GM23248 (cell line): ENCODE results near the gene FHAD1. TPM values are rescaled to one million over a fixed set of nuclear protein-coding genes. Genes with fewer than 3 reads are reported as not detected.
A peak's percentile ranks its signal among the peaks of the same experiment; 100 is the strongest.
"Not testable (repeated sequence)": the region's sequence is repeated elsewhere in the genome, so short reads cannot be mapped to it uniquely, and the experiment has no call there.

Experiments used
- DNase-seq: peaks from one replicate; pipeline ENCODE4 v3.0.0-alpha.2; 2015
- H2AFZ ChIP-seq: fragments of 200-600 bp; sonication (generic); 2 replicates; pipeline ENCODE4 v1.6.1; 2016; ENCODE audit warnings: antibody characterized with exemption
- H3F3A ChIP-seq: fragments of 200-600 bp; sonication (generic); 2 replicates; pipeline ENCODE4 v1.6.1; 2016; ENCODE audit warnings: mild to moderate bottlenecking, antibody characterized with exemption, mixed run types; ENCODE audit not compliant: insufficient read depth
- H3K27ac ChIP-seq: fragments of 200-600 bp; sonication (generic); 2 replicates; pipeline ENCODE4 v1.5.1; 2016; ENCODE audit warnings: mild to moderate bottlenecking
- H3K27me3 ChIP-seq: fragments of 200-600 bp; sonication (generic); replicated peaks from 2 replicates; pipeline ENCODE4 v1.6.1; 2016; ENCODE audit warnings: mild to moderate bottlenecking; ENCODE audit not compliant: insufficient read depth
- H3K36me3 ChIP-seq: fragments of 200-600 bp; sonication (generic); 2 replicates; pipeline ENCODE4 v1.6.1; 2016; ENCODE audit warnings: low read depth, mild to moderate bottlenecking
- H3K4me1 ChIP-seq: fragments of 200-600 bp; sonication (generic); 2 replicates; pipeline ENCODE4 v1.6.1; 2016; ENCODE audit warnings: mild to moderate bottlenecking; ENCODE audit not compliant: insufficient read depth
- H3K4me2 ChIP-seq: fragments of 200-600 bp; sonication (generic); one replicate; pipeline ENCODE4 v1.6.1; 2016; ENCODE audit warnings: mild to moderate bottlenecking; ENCODE audit not compliant: unreplicated experiment
- H3K4me3 ChIP-seq: fragments of 200-600 bp; sonication (generic); 2 replicates; pipeline ENCODE4 v1.5.1; 2016; ENCODE audit warnings: mild to moderate bottlenecking
- H3K79me2 ChIP-seq: fragments of 200-600 bp; sonication (generic); 2 replicates; pipeline ENCODE4 v1.6.1; 2016; ENCODE audit warnings: mild to moderate bottlenecking; ENCODE audit not compliant: insufficient read depth
- H3K9ac ChIP-seq: fragments of 200-600 bp; sonication (generic); 2 replicates; pipeline ENCODE4 v1.6.1; 2016; ENCODE audit warnings: mild to moderate bottlenecking
- H3K9me2 ChIP-seq: fragments of 200-600 bp; sonication (generic); 2 replicates; pipeline ENCODE4 v1.6.1; 2016; ENCODE audit warnings: mixed run types, mild to moderate bottlenecking, moderate library complexity; ENCODE audit not compliant: insufficient read depth
- H3K9me3 ChIP-seq: fragments of 200-600 bp; sonication (generic); one replicate; pipeline ENCODE4 v1.6.1; 2017; ENCODE audit warnings: low read depth
- H4K20me1 ChIP-seq: fragments of 200-600 bp; sonication (generic); 2 replicates; pipeline ENCODE4 v1.6.0; 2016; ENCODE audit not compliant: insufficient read depth
- EZH2 ChIP-seq: fragments of 200-600 bp; sonication (generic); IDR thresholded peaks from 2 replicates; pipeline ENCODE4 v1.6.1; 2018; ENCODE audit warnings: antibody characterized with exemption, mild to moderate bottlenecking; ENCODE audit not compliant: insufficient read depth, poor library complexity, severe bottlenecking
- EZH2phosphoT487 ChIP-seq: fragments of 200-600 bp; sonication (generic); IDR thresholded peaks from 2 replicates; pipeline ENCODE4 v1.6.1; 2018; ENCODE audit warnings: antibody characterized with exemption, moderate library complexity, mild to moderate bottlenecking, low read depth; ENCODE audit not compliant: insufficient read depth
- WGBS, 2 experiments: methylation state at CpG; one replicate each; pipeline ENCODE4 v1.1.6; 2015 to 2017; ENCODE audit warnings: low lambda C conversion rate in 2 of 2, low coverage in 1 of 2; ENCODE audit errors: missing lambda C conversion rate in 2 of 2; 5-methylcytosine and 5-hydroxymethylcytosine counted together
- in situ Hi-C: fragments of 300-500 bp; cut with MboI; formaldehyde crosslinking; loops from 2 replicates; pipeline ENCODE4 v1.15.0; 2020
- polyA plus RNA-seq: library from polyadenylated mRNA; unstranded; fragments of >200 nt; fragmentation: Nextera tagmentation; extraction: Ambion mirVana; gene quantifications from 2 replicates; pipeline ENCODE4 v1.2.1, GENCODE V29; 2016
- total RNA-seq: library from RNA; depleted of rRNA; stranded (reverse); fragments of >200 nt; shearing (Covaris generic); gene quantifications from 2 replicates; pipeline ENCODE4 v1.2.3, GENCODE V29; 2014

FHAD1 gene
- total and polyA plus RNA-seq, 2 experiments from 2014 or later = 0.24 TPM; not detected in 1

DNA sequence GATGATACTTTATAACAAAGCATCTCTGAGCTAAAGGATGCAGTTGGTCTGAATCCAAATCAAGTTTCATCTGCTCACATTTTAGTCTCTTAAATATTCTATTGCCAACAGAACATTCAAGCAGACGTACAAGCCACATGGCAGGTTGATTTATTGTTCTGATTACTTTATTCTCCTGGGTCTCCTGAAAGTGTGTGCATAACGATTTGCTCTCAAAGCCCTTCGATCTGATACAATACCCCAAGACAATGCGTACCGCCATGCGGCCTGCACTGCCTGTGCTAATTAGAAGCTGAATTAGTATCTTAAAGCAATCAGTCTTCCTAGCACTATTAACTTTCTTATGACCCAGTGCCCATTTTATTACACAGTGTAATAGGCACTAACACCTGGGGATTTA, 56.9 kb downstream of the FHAD1 start:
- Histone ChIP-seq H3K9me3 (no peaks in the 10 kb centered on the region), H3K27me3 (no peaks in the 10 kb centered on the region), H3K4me3 (no peak overlapping the region), H2AFZ (no peak overlapping the region), H3K9ac (no peak overlapping the region), H3K27ac (no peak overlapping the region), H3F3A (no peaks in the 10 kb centered on the region; the same call in 1 of the 2 replicates), H3K9me2 (no peaks in the 10 kb centered on the region), H3K4me1 (peaks cover 15% of the 10 kb centered on the region; the same call in 1 of the 2 replicates), H4K20me1 (no peaks in the 10 kb centered on the region), H3K4me2 (no peak overlapping the region), H3K36me3 (no peaks in the 10 kb centered on the region), H3K79me2 (no peaks in the 10 kb centered on the region)
- no peak for DNase-seq
- WGBS, 2 experiments = 85 to 87% methylated on average over 6 of the region's 6 CpGs
- in situ Hi-C loops = no loop called here
- TF ChIP-seq EZH2 (no peak), EZH2phosphoT487 (no peak)

DNA sequence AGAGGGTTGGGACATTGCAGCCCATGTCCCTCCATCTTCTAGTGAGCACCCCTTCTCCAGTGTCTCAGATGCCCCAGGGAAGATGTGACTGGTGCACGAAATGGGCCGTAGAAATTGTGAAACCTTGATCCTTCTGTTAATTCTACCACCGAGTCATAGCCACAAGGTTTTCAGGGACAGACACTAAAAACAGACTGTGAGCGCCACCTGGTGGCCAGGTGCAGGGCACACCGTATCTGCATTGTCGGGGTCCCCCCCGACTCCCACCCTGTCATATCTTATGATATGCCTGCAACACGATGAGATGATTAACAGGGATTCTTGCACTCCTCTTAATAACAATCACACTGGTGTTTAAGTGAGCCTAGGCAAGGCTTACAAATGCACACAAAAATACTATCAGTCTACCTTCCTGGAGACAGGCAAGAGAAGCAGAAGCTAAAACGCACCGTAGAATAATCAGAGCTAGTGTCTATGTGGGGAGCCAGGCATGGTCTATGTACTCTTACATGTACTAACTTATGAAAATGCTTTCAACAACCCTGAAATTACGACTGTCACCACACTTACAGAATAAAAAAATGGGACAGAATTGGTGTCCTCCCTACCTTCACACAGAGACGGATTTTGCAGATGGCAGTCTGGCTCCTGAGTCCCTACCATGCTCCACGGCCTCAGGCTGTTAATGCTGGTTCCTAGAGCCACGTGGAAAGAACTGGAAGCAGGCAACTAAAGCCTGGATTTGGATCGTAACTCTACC, 57.9 kb downstream of the FHAD1 start:
- Histone ChIP-seq H4K20me1 (no peaks in the 10 kb centered on the region), H3K79me2 (no peaks in the 10 kb centered on the region), H3K4me2 (peak overlapping the region; percentile 49), H3K4me3 (peak overlapping the region; percentile 27), H3K9me3 (no peaks in the 10 kb centered on the region), H3K27me3 (no peaks in the 10 kb centered on the region), H3K27ac (peak overlapping the region; percentile 37), H2AFZ (peak overlapping the region; percentile 71), H3K9me2 (no peaks in the 10 kb centered on the region), H3F3A (no peaks in the 10 kb centered on the region; the same call in 1 of the 2 replicates), H3K4me1 (peaks cover 15% of the 10 kb centered on the region; the same call in 1 of the 2 replicates), H3K36me3 (no peaks in the 10 kb centered on the region), H3K9ac (peak overlapping the region; percentile 32; the same call in 1 of the 2 replicates)
- in situ Hi-C loops = no loop called here
- DNase-seq = peak; percentile 67
- 7 to 10% methylated on average over 15 of the region's 15 CpGs for WGBS, 2 experiments
- TF ChIP-seq EZH2 = no peak
- TF ChIP-seq EZH2phosphoT487 = no peak

DNA sequence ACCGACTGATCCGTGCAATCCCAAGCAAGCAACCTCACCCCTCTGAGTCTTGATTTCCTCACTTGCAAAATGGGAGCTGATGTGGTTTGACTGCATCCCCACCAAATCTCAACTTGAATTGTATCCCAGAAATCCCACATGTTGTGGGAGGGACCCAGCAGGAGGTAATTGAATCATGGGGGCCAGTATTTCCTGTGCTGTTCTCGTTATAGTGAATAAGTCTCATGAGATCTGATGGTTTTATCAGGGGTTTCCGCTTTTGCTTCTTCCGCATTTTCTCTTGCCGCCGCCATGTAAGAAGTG, 58.4 kb downstream of the FHAD1 start:
- TF ChIP-seq EZH2phosphoT487 (no peak), EZH2 (no peak)

DNA sequence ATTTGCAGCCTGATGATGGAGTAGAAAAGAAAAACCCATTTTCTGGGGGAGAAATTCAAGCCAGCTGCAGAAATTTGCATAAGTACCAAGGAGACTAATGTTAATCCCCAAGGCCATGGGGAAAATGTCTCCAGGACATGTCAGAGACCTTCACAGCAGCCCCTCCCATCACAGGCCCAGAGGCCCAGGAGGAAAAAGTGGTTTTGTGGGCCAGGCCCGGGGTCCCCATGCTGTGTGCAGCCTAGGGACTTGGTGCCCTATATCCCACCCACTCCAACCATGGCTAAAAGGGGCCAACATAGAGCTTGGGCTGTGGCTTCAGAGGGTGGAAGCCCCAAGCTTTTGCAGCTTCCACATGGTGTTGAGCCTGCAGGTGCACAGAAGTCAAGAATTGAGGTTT, 59.3 kb downstream of the FHAD1 start:
- H3K36me3 ChIP-seq, in situ Hi-C loops, H3K9me2 ChIP-seq, H3K27me3 ChIP-seq, H3K9me3 ChIP-seq, H3K4me3 ChIP-seq, H3K9ac ChIP-seq, H3K79me2 ChIP-seq, H3K4me2 ChIP-seq, H3K27ac ChIP-seq, H4K20me1 ChIP-seq, H2AFZ ChIP-seq, DNase-seq, H3F3A ChIP-seq: not testable (repeated sequence)
- H3K4me1 ChIP-seq = peaks cover 15% of the 10 kb centered on the region; the same call in 1 of the 2 replicates
- 0% methylated on average over 1 of the region's 1 CpG for WGBS, 2 experiments

More for the DNA sequence above, 58.4 kb downstream of the FHAD1 start:
- in situ Hi-C loops = no loop called here
- WGBS, 2 experiments = 42 to 43% methylated on average over 7 of the region's 7 CpGs
- peak; percentile 73 for DNase-seq
- peak overlapping the region; percentile 71 for H2AFZ ChIP-seq
- no peaks in the 10 kb centered on the region for H3K9me2 ChIP-seq
- no peaks in the 10 kb centered on the region for H3K27me3 ChIP-seq
- H4K20me1 ChIP-seq = no peaks in the 10 kb centered on the region
- H3K36me3 ChIP-seq = no peaks in the 10 kb centered on the region
- peaks cover 15% of the 10 kb centered on the region; the same call in 1 of the 2 replicates for H3K4me1 ChIP-seq
- no peaks in the 10 kb centered on the region for H3K79me2 ChIP-seq
- peak overlapping the region; percentile 49 for H3K4me2 ChIP-seq
- H3K9me3 ChIP-seq = no peaks in the 10 kb centered on the region
- peak overlapping the region; percentile 37; the same call in 1 of the 2 replicates for H3K27ac ChIP-seq
- no peaks in the 10 kb centered on the region; the same call in 1 of the 2 replicates for H3F3A ChIP-seq
- peak overlapping the region; percentile 32; the same call in 1 of the 2 replicates for H3K9ac ChIP-seq
- H3K4me3 ChIP-seq = peak overlapping the region; percentile 27
